SK-N-SH (cell line): ENCODE measurements around the gene SRM. TPM values are rescaled to one million over a fixed set of nuclear protein-coding genes. Genes with fewer than 3 reads are reported as not detected.

Experiments
- CTCF ChIA-PET: fragments of 300-600, 350-600 bp; formaldehyde crosslinking; extraction: SDS; loops from one replicate; lab custom pipeline; 2021; lab: Yijun Ruan, JAX
- POLR2A ChIA-PET: fragments of 350-600 bp; sonication (Branson Sonifier 250); formaldehyde crosslinking; extraction: SDS; loops from one replicate; lab custom pipeline; 2020; ENCODE audit warnings: antibody characterized with exemption, inconsistent platforms; lab: Yijun Ruan, JAX
- DNase-seq: peaks from one replicate; pipeline ENCODE4 v3.0.0; 2012
- H2AFZ ChIP-seq: fragments of 200-600 bp; sonication (generic); 2 replicates; pipeline ENCODE4 v1.8.1; 2016; ENCODE audit warnings: antibody characterized with exemption, mild to moderate bottlenecking, low read depth
- H3F3A ChIP-seq: fragments of 200-600 bp; sonication (generic); replicated peaks from 2 replicates; pipeline ENCODE3; 2016; ENCODE audit warnings: antibody characterized with exemption, mild to moderate bottlenecking; ENCODE audit not compliant: insufficient read depth
- H3K27ac ChIP-seq, 2 experiments: fragments of 200-500 bp in 1 of 2; fragments of 200-600 bp in 1 of 2; sonication (Bioruptor generic) in 1 of 2; sonication (generic), shearing (Covaris generic) in 1 of 2; 2 replicates each; pipeline versions ENCODE4 v1.5.1 to v1.6.1; 2014 to 2016; ENCODE audit warnings: low read depth in 2 of 2, inconsistent platforms in 1 of 2, low read length in 1 of 2, mild to moderate bottlenecking in 1 of 2, mixed read lengths in 1 of 2
- H3K27me3 ChIP-seq: fragments of 200-600 bp; sonication (generic), shearing (Covaris generic); 2 replicates; pipeline ENCODE4 v1.6.1; 2016; ENCODE audit warnings: mixed run types; ENCODE audit not compliant: insufficient read depth
- H3K36me3 ChIP-seq, 2 experiments: fragments of 200-500 bp in 1 of 2; fragments of 200-600 bp in 1 of 2; sonication (Bioruptor generic) in 1 of 2; sonication (generic) in 1 of 2; replicated peaks in 1 of 2; 2 replicates each; pipeline versions ENCODE3 to v1.5.1; 2014 to 2016; ENCODE audit warnings: low read length in 1 of 2, mild to moderate bottlenecking in 1 of 2; ENCODE audit not compliant: insufficient read depth in 2 of 2, control insufficient read depth in 1 of 2
- H3K4me1 ChIP-seq, 2 experiments: fragments of 200-500 bp in 1 of 2; fragments of 200-600 bp in 1 of 2; sonication (Bioruptor generic) in 1 of 2; sonication (generic), shearing (Covaris generic) in 1 of 2; 2 replicates each; pipeline versions ENCODE4 v1.5.1 to v1.6.1; 2014 to 2016; ENCODE audit warnings: low read depth in 1 of 2, low read length in 1 of 2, mixed run types in 1 of 2; ENCODE audit not compliant: insufficient read depth in 2 of 2, control insufficient read depth in 1 of 2
- H3K4me2 ChIP-seq: fragments of 200-600 bp; sonication (generic), shearing (Covaris generic); 2 replicates; pipeline ENCODE4 v1.6.1; 2017; ENCODE audit warnings: mixed run types
- H3K4me3 ChIP-seq, 2 experiments: fragments of 200-500 bp in 1 of 2; fragments of 200-600 bp in 1 of 2; sonication (Bioruptor generic) in 1 of 2; sonication (generic), shearing (Covaris generic) in 1 of 2; 2 replicates each; pipeline versions ENCODE4 v1.5.1 to v1.8.1; 2014 to 2016; ENCODE audit warnings: low read depth in 2 of 2, inconsistent platforms in 1 of 2, low read length in 1 of 2, mild to moderate bottlenecking in 1 of 2, mixed read lengths in 1 of 2, moderate library complexity in 1 of 2
- H3K79me2 ChIP-seq: fragments of 200-600 bp; sonication (generic); 2 replicates; pipeline ENCODE4 v1.8.1; 2017; ENCODE audit warnings: mild to moderate bottlenecking; ENCODE audit not compliant: insufficient read depth
- H3K9ac ChIP-seq: fragments of 200-600 bp; sonication (generic); 2 replicates; pipeline ENCODE4 v1.6.1; 2017; ENCODE audit warnings: mixed run types
- H3K9me2 ChIP-seq: fragments of 200-600 bp; sonication (generic); 2 replicates; pipeline ENCODE4 v1.6.1; 2017; ENCODE audit warnings: mixed run types
- H3K9me3 ChIP-seq: fragments of 200-600 bp; sonication (generic); 2 replicates; pipeline ENCODE4 v1.6.1; 2017; ENCODE audit warnings: mixed run types, mild to moderate bottlenecking, moderate library complexity
- H4K20me1 ChIP-seq: fragments of 200-600 bp; sonication (generic); 2 replicates; pipeline ENCODE4 v1.6.1; 2017; ENCODE audit warnings: mild to moderate bottlenecking, mixed run types; ENCODE audit not compliant: insufficient read depth
- EZH2phosphoT487 ChIP-seq: fragments of 200-600 bp; sonication (generic); IDR thresholded peaks from 2 replicates; pipeline ENCODE4 v1.6.1; 2017; ENCODE audit warnings: low read depth, mixed run types, mild to moderate bottlenecking, antibody characterized with exemption, moderate library complexity, borderline replicate concordance
- FOSL2 ChIP-seq: IDR thresholded peaks from 2 replicates; pipeline ENCODE4 v1.4.0; 2012; ENCODE audit warnings: low read depth, mild to moderate bottlenecking, moderate library complexity, borderline replicate concordance
- GABPA ChIP-seq: IDR thresholded peaks from 2 replicates; pipeline ENCODE4 v1.4.0; 2012; ENCODE audit warnings: low read depth, mild to moderate bottlenecking
- JUND ChIP-seq: IDR thresholded peaks from 2 replicates; pipeline ENCODE4 v1.4.0; 2012
- RFX5 ChIP-seq: IDR thresholded peaks from 2 replicates; pipeline ENCODE4 v1.6.1; 2012; ENCODE audit warnings: mild to moderate bottlenecking, improper control_type of control experiment, low read length
- SMC3 ChIP-seq: IDR thresholded peaks from 2 replicates; pipeline ENCODE4 v1.6.1; 2012; ENCODE audit warnings: low read depth, low read length, improper control_type of control experiment
- WGBS: methylation state at CpG from one replicate; pipeline ENCODE4 v1.1.6; 2017; ENCODE audit warnings: low lambda C conversion rate; 5-methylcytosine and 5-hydroxymethylcytosine counted together
- polyA plus RNA-seq, 3 experiments: library from polyadenylated mRNA; depleted of rRNA; stranded (reverse); fragments of >200 nt; gene quantifications; 2 replicates each; pipeline ENCODE4 v1.2.3, GENCODE V29; 2012
- TF ChIP-seq, protein P1 (sequence below): IDR thresholded peaks from 2 replicates; pipeline ENCODE4 v1.6.1; 2012; ENCODE audit warnings: mild to moderate bottlenecking, low read depth, low read length, moderate library complexity
- TF ChIP-seq, protein P2 (sequence below): IDR thresholded peaks from 2 replicates; pipeline ENCODE4 v1.4.0; 2012; ENCODE audit warnings: low read depth, borderline replicate concordance

SRM gene
- polyA plus RNA-seq, 1 of the 3 experiments (the other 2 are of a cell fraction), result 105 TPM

DNA sequence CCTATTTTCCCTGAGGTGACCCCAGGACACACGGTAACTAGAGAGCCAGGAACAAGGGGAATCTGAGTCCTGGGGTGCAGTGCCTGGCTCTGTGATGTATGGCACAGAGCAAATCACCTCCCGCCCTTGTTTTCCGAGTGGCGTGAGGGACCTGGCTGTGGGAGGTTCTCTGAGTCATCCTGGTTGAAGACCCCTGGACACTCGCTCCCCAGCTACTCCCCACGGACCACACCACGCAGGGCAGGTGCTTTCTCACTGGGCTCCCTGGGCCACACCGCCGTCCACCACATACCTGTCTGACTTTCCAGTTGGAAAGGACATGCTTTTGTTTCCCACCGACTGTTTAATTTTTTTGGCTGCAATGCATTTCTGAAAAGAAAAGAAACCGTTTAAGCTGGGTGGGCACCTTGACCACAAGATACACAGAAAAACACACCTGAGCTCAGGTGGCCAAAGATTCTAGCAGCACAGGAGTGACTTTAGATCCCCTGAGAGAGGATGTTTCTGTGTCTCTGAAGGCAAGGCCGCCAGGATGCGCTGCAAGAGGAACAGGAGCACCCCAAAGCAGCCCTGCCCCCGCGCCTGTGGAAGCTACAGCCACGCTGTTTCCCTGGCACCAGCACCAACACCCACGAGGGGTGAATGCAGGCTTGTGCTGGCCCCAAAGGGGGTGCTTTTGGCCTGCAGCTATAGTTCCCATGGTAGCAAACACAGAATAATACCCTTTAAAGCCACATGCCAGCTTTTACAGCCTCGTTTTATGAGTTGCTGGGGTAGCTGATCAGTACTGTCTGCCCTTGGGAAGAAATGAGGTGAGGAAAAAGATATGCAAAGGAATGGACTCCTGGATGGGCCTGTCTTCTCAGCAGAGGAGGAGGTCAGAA lies 8.1 kb upstream of the SRM start:
- Histone ChIP-seq H4K20me1 (no peaks in the 10 kb centered on the region), H3K4me1 (no peaks in the 10 kb centered on the region), H3K4me3 (no peak overlapping the region), H3F3A (peaks cover 9% of the 10 kb centered on the region), H3K4me2 (no peak overlapping the region), H2AFZ (no peak overlapping the region), H3K9ac (no peak overlapping the region), H3K9me3 (no peaks in the 10 kb centered on the region), H3K36me3 (peaks cover 47 to 59% of the 10 kb centered on the region in 2 experiments), H3K79me2 (no peaks in the 10 kb centered on the region), H3K27ac (no peak overlapping the region), H3K9me2 (no peaks in the 10 kb centered on the region), H3K27me3 (no peaks in the 10 kb centered on the region)
- no peak for DNase-seq
- POLR2A ChIA-PET, result interaction anchor here (0.6 kb wide), 1 partner anchor 15 kb away, joined by 3 read pairs; no protein-coding TSS in a partner anchor
- WGBS, result 97% methylated on average over 14 of the region's 18 CpGs
- TF ChIP-seq JUND (no peak), RFX5 (no peak)
- TF ChIP-seq, protein P1, sequence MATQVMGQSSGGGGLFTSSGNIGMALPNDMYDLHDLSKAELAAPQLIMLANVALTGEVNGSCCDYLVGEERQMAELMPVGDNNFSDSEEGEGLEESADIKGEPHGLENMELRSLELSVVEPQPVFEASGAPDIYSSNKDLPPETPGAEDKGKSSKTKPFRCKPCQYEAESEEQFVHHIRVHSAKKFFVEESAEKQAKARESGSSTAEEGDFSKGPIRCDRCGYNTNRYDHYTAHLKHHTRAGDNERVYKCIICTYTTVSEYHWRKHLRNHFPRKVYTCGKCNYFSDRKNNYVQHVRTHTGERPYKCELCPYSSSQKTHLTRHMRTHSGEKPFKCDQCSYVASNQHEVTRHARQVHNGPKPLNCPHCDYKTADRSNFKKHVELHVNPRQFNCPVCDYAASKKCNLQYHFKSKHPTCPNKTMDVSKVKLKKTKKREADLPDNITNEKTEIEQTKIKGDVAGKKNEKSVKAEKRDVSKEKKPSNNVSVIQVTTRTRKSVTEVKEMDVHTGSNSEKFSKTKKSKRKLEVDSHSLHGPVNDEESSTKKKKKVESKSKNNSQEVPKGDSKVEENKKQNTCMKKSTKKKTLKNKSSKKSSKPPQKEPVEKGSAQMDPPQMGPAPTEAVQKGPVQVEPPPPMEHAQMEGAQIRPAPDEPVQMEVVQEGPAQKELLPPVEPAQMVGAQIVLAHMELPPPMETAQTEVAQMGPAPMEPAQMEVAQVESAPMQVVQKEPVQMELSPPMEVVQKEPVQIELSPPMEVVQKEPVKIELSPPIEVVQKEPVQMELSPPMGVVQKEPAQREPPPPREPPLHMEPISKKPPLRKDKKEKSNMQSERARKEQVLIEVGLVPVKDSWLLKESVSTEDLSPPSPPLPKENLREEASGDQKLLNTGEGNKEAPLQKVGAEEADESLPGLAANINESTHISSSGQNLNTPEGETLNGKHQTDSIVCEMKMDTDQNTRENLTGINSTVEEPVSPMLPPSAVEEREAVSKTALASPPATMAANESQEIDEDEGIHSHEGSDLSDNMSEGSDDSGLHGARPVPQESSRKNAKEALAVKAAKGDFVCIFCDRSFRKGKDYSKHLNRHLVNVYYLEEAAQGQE, result no peak
- CTCF ChIA-PET, result interaction anchor here (1.1 to 3.4 kb wide), 2 partner anchors 30 to 153 kb away, joined by 3 to 17 read pairs; no protein-coding TSS in a partner anchor

DNA sequence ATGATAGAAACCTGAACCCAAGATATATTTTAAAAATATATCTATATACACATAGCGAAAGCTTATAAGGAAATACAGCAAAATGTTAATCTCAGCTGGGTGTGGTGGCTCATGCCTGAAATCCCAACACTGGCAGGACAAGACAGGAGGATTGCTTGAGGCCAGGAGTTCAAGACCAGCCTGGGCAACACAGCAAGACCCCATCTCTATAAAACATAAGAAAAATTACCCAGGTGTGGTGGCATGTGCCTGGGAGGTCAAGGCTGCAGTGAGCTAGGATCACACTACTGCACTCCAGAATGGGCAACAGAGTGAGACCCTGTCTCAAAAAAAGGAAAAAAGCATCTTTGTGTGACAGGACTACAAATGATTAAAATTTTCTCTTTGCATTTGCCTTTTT lies 6.0 kb upstream of the SRM start:
- H2AFZ ChIP-seq, result no peak overlapping the region
- POLR2A ChIA-PET, result no interaction called here
- H3K4me2 ChIP-seq, result no peak overlapping the region
- peaks cover 9% of the 10 kb centered on the region for H3F3A ChIP-seq
- no peaks in the 10 kb centered on the region for H3K27me3 ChIP-seq
- H3K9me2 ChIP-seq, result no peaks in the 10 kb centered on the region
- WGBS, result 96% methylated on average over 1 of the region's 1 CpG
- no peaks in the 10 kb centered on the region for H3K9me3 ChIP-seq
- CTCF ChIA-PET, result interaction anchor here (2.5 kb wide), 1 partner anchor 28 kb away, joined by 11 read pairs; no protein-coding TSS in a partner anchor
- peaks cover 9% of the 10 kb centered on the region; the same call in 1 of the 2 replicates for H3K79me2 ChIP-seq
- H3K27ac ChIP-seq, result no peak overlapping the region
- H3K36me3 ChIP-seq, result peaks cover 39 to 43% of the 10 kb centered on the region in 2 experiments
- H3K4me1 ChIP-seq, result peaks cover 4 to 5% of the 10 kb centered on the region in 2 experiments; a peak in 3 of 4 replicates
- no peak overlapping the region for H3K9ac ChIP-seq
- no peak for DNase-seq
- TF ChIP-seq, protein P2, sequence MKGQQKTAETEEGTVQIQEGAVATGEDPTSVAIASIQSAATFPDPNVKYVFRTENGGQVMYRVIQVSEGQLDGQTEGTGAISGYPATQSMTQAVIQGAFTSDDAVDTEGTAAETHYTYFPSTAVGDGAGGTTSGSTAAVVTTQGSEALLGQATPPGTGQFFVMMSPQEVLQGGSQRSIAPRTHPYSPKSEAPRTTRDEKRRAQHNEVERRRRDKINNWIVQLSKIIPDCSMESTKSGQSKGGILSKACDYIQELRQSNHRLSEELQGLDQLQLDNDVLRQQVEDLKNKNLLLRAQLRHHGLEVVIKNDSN, result no peak
- TF ChIP-seq RFX5, result no peak
- no peak for TF ChIP-seq GABPA
- TF ChIP-seq FOSL2, result no peak
- no peak for TF ChIP-seq EZH2phosphoT487
- no peak for TF ChIP-seq SMC3
- no peaks in the 10 kb centered on the region for H4K20me1 ChIP-seq
- H3K4me3 ChIP-seq, result no peak overlapping the region
